Activated CD8-positive, alpha-beta memory T cell treated with anti-CD3 and anti-CD28 coated beads, Interleukin-2, amount 50 U/mL, for 1 hour (primary cell): ENCODE measurements around the gene THOC2.
"Not testable (repeated sequence)": the region's sequence is repeated elsewhere in the genome, so short reads cannot be mapped to it uniquely, and the experiment has no call there.

Experiments used
- DNase-seq: peaks from one replicate; pipeline ENCODE4 v3.0.0-alpha.2; 2020; ENCODE audit errors: extremely low read depth

The THOC2 gene

GRCh38 chrX:123738378-123738940 is 5.6 kb upstream of the THOC2 start:
- DNase-seq = no peak

GRCh38 chrX:123736333-123736921 is 3.6 kb upstream of the THOC2 start:
- DNase-seq = no peak

DNA sequence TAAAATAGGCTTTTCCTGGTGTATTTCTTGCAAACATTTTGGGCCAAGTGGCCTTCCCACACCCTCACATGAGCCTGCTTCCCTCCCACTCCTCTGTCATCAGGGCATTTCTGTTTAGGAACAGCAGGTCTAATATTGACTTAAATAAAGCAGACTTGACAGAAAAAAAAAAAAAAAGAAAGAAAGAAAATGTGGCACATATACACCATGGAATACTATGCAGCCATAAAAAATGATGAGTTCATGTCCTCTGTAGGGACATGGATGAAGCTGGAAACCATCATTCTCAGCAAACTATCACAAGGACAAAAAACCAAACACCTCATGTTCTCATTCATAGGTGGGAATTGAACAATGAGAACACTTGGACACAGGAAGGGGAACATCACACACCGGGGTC is 2.3 kb upstream of the THOC2 start:
- DNase-seq = not testable (repeated sequence)

DNA sequence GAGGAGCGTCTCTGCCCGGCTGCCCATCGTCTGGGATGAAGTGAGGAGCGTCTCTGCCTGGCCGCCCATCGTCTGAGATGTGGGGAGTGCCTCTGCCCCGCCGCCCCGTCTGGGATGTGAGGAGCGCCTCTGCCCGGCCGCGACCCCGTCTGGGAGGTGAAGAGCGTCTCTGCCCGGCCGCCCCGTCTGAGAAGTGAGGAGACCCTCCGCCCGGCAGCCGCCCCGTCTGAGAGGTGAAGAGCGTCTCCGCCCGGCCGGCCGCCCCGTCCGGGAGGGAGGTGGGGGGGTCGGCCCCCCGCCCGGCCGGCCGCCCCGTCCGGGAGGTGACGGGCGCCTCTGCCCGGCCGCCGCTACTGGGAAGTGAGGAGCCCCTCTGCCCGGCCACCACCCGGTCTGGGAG is 1.2 kb upstream of the THOC2 start:
- not testable (repeated sequence) for DNase-seq

- no peak for DNase-seq
Measured at GRCh38 chrX:123731987-123732669, 724 bp downstream of the THOC2 start.

DNA sequence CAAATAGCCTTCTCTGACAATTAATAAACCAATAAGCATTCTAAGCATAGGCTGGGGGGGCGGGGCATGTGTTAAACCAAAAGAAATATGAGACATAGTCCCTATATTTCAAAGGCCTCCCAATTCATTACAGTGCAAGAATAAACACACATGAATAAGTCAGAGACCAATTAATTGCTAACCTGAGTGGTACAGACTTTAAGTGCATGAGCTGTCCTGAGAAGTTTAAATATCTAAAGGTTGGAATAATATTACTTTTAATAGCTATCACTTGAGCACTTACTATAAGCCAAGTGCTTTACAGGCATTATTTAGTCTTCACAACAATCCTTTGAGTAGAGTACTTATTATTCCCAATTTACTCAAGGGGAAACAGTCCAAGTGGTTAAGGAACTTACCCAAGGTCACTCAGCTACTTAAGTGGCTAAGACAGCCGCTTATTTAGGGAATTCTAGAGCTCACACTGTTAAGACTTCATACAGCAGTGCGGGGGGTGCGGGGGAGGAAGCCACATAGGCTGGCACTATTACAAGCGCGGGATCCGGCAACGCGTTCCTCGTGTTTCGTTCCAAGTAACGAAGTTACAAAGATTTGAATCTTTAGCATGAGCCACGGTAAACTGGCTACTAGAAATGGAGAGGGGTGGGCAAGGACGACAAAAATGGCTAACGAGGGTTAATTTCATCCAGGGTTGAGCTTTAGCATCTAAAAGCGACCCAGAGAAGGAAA is 1.4 kb downstream of the THOC2 start:
- DNase-seq = no peak

DNA sequence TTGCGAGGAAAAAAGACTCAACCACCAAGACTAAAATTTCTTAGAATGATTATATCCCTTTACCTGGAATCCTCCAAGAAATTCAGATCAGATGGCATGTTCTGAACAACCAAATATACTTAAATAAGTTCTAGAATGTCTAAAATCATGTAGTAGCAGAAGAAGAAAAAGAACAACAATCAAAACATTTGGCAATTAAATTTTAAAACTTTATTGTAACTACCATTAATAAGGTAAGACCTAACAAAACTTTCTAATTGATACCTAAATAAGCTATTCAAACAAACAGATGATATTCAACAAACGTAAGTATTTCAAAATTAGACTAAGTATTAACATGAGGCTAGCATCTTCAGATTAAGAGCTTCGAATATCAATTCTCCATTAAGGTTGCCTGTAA is 4.3 kb downstream of the THOC2 start:
- no peak for DNase-seq

DNA sequence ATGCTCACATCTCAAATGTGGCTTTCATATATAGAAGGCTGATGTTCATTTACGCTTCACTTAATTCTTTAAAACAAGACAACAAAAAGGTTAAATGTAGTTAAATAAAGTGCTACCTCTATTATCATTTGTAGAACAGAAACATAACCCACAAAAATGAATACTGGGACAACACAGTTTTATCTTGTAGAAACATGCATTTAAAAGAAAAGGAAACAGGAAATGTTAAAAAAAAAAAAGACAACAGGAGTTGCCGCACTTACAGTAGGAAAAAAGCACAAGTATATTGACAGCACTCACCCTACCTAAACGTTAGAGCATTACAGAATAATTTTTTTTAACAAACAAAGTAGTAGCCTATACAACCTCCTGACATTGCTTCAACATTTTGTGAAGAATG is 4.8 kb downstream of the THOC2 start:
- DNase-seq = no peak

GRCh38 chrX:123722193-123722592 is 10.7 kb downstream of the THOC2 start:
- not testable (repeated sequence) for DNase-seq

GRCh38 chrX:123720486-123720885 is 12.4 kb downstream of the THOC2 start:
- no peak for DNase-seq

- DNase-seq = no peak
Measured at GRCh38 chrX:123713841-123714240, 19.0 kb downstream of the THOC2 start.

GRCh38 chrX:123713434-123713833 is 19.4 kb downstream of the THOC2 start:
- no peak for DNase-seq

- not testable (repeated sequence) for DNase-seq
Measured at GRCh38 chrX:123711201-123711600, 21.7 kb downstream of the THOC2 start.

DNA sequence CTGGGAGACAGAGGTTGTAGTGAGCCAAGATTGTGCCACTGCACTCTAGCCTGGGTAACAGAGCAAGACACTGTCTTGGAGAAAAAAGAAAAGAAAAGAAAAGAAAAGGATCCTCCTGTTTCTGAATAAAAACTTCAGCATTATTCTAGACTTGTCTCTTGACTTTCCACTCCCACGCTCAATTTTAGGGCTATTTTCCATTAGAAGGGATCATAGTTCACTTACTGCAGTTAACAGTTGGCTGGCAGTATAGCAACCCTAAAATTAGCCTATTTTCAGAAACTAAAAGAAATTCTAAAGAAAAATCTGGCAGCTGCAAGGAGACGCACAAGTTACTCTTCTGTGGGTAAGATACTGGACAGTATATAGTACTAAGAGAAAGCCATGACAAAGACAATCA is 28.1 kb downstream of the THOC2 start:
- DNase-seq = no peak

DNA sequence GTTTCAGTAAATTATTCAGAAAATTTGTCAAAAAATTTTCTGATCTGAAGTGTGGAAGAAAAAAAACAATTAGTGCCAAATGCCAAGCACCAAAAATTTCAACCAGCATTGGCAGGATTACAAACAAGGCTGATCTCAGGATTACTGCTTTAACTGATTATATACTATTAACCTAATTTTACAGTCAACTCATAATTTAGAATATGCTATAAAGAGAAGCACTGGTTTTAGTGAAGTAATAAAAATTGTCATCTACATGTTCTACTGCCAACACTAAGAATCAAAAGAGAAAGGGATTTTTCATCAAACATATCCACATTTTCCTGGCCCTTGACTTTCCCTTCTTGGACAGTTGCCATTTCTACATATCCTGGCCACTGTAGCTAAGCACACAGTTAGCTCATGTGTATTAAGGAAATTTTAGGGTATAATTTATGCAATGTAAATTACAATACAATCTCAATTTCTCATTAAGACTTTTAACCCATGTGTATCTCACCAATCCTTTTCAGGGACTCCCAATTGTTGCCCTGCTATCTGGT is 33.8 kb downstream of the THOC2 start:
- DNase-seq = no peak

- no peak for DNase-seq
Measured at GRCh38 chrX:123696334-123696733, 36.5 kb downstream of the THOC2 start.

- DNase-seq = no peak
Measured at GRCh38 chrX:123695242-123695641, 37.6 kb downstream of the THOC2 start.

GRCh38 chrX:123691776-123692175 is 41.1 kb downstream of the THOC2 start:
- DNase-seq = no peak

GRCh38 chrX:123688524-123688923 is 44.3 kb downstream of the THOC2 start:
- no peak for DNase-seq

GRCh38 chrX:123685232-123685631 is 47.6 kb downstream of the THOC2 start:
- DNase-seq = no peak

GRCh38 chrX:123682186-123682585 is 50.7 kb downstream of the THOC2 start:
- DNase-seq = no peak

GRCh38 chrX:123679733-123680460 is 53.0 kb downstream of the THOC2 start:
- not testable (repeated sequence) for DNase-seq
